SK-N-SH (cell line): ENCODE measurements around the gene PERM1. TPM values are rescaled to one million over a fixed set of nuclear protein-coding genes. Genes with fewer than 3 reads are reported as not detected.

Source experiments
- CTCF ChIA-PET: fragments of 300-600, 350-600 bp; formaldehyde crosslinking; extraction: SDS; loops from one replicate; lab custom pipeline; 2021; lab: Yijun Ruan, JAX
- POLR2A ChIA-PET: fragments of 350-600 bp; sonication (Branson Sonifier 250); formaldehyde crosslinking; extraction: SDS; loops from one replicate; lab custom pipeline; 2020; ENCODE audit warnings: antibody characterized with exemption, inconsistent platforms; lab: Yijun Ruan, JAX
- DNase-seq: peaks from one replicate; pipeline ENCODE4 v3.0.0; 2012
- H2AFZ ChIP-seq: fragments of 200-600 bp; sonication (generic); 2 replicates; pipeline ENCODE4 v1.8.1; 2016; ENCODE audit warnings: antibody characterized with exemption, mild to moderate bottlenecking, low read depth
- H3F3A ChIP-seq: fragments of 200-600 bp; sonication (generic); replicated peaks from 2 replicates; pipeline ENCODE3; 2016; ENCODE audit warnings: antibody characterized with exemption, mild to moderate bottlenecking; ENCODE audit not compliant: insufficient read depth
- H3K27ac ChIP-seq, 2 experiments: fragments of 200-500 bp in 1 of 2; fragments of 200-600 bp in 1 of 2; sonication (Bioruptor generic) in 1 of 2; sonication (generic), shearing (Covaris generic) in 1 of 2; 2 replicates each; pipeline versions ENCODE4 v1.5.1 to v1.6.1; 2014 to 2016; ENCODE audit warnings: low read depth in 2 of 2, inconsistent platforms in 1 of 2, low read length in 1 of 2, mild to moderate bottlenecking in 1 of 2, mixed read lengths in 1 of 2
- H3K27me3 ChIP-seq: fragments of 200-600 bp; sonication (generic), shearing (Covaris generic); 2 replicates; pipeline ENCODE4 v1.6.1; 2016; ENCODE audit warnings: mixed run types; ENCODE audit not compliant: insufficient read depth
- H3K36me3 ChIP-seq, 2 experiments: fragments of 200-500 bp in 1 of 2; fragments of 200-600 bp in 1 of 2; sonication (Bioruptor generic) in 1 of 2; sonication (generic) in 1 of 2; replicated peaks in 1 of 2; 2 replicates each; pipeline versions ENCODE3 to v1.5.1; 2014 to 2016; ENCODE audit warnings: low read length in 1 of 2, mild to moderate bottlenecking in 1 of 2; ENCODE audit not compliant: insufficient read depth in 2 of 2, control insufficient read depth in 1 of 2
- H3K4me1 ChIP-seq, 2 experiments: fragments of 200-500 bp in 1 of 2; fragments of 200-600 bp in 1 of 2; sonication (Bioruptor generic) in 1 of 2; sonication (generic), shearing (Covaris generic) in 1 of 2; 2 replicates each; pipeline versions ENCODE4 v1.5.1 to v1.6.1; 2014 to 2016; ENCODE audit warnings: low read depth in 1 of 2, low read length in 1 of 2, mixed run types in 1 of 2; ENCODE audit not compliant: insufficient read depth in 2 of 2, control insufficient read depth in 1 of 2
- H3K4me2 ChIP-seq: fragments of 200-600 bp; sonication (generic), shearing (Covaris generic); 2 replicates; pipeline ENCODE4 v1.6.1; 2017; ENCODE audit warnings: mixed run types
- H3K4me3 ChIP-seq, 2 experiments: fragments of 200-500 bp in 1 of 2; fragments of 200-600 bp in 1 of 2; sonication (Bioruptor generic) in 1 of 2; sonication (generic), shearing (Covaris generic) in 1 of 2; 2 replicates each; pipeline versions ENCODE4 v1.5.1 to v1.8.1; 2014 to 2016; ENCODE audit warnings: low read depth in 2 of 2, inconsistent platforms in 1 of 2, low read length in 1 of 2, mild to moderate bottlenecking in 1 of 2, mixed read lengths in 1 of 2, moderate library complexity in 1 of 2
- H3K79me2 ChIP-seq: fragments of 200-600 bp; sonication (generic); 2 replicates; pipeline ENCODE4 v1.8.1; 2017; ENCODE audit warnings: mild to moderate bottlenecking; ENCODE audit not compliant: insufficient read depth
- H3K9ac ChIP-seq: fragments of 200-600 bp; sonication (generic); 2 replicates; pipeline ENCODE4 v1.6.1; 2017; ENCODE audit warnings: mixed run types
- H3K9me2 ChIP-seq: fragments of 200-600 bp; sonication (generic); 2 replicates; pipeline ENCODE4 v1.6.1; 2017; ENCODE audit warnings: mixed run types
- H3K9me3 ChIP-seq: fragments of 200-600 bp; sonication (generic); 2 replicates; pipeline ENCODE4 v1.6.1; 2017; ENCODE audit warnings: mixed run types, mild to moderate bottlenecking, moderate library complexity
- H4K20me1 ChIP-seq: fragments of 200-600 bp; sonication (generic); 2 replicates; pipeline ENCODE4 v1.6.1; 2017; ENCODE audit warnings: mild to moderate bottlenecking, mixed run types; ENCODE audit not compliant: insufficient read depth
- CHD2 ChIP-seq: fragments of 150-350 bp; IDR thresholded peaks from 2 replicates; pipeline ENCODE4 v1.6.1; 2018; ENCODE audit warnings: low read length; ENCODE audit not compliant: partially characterized antibody
- CTCF ChIP-seq: fragments of 200-600 bp; sonication (generic); IDR thresholded peaks from 2 replicates; pipeline ENCODE4 v1.6.1; 2017; ENCODE audit warnings: antibody characterized with exemption, mild to moderate bottlenecking, moderate library complexity
- EZH2phosphoT487 ChIP-seq: fragments of 200-600 bp; sonication (generic); IDR thresholded peaks from 2 replicates; pipeline ENCODE4 v1.6.1; 2017; ENCODE audit warnings: low read depth, mixed run types, mild to moderate bottlenecking, antibody characterized with exemption, moderate library complexity, borderline replicate concordance
- MAX ChIP-seq: IDR thresholded peaks from 2 replicates; pipeline ENCODE4 v1.4.0; 2012; ENCODE audit warnings: low read depth
- REST ChIP-seq: IDR thresholded peaks from 2 replicates; pipeline ENCODE4 v1.6.1; 2012; ENCODE audit warnings: mild to moderate bottlenecking, low read depth, low read length, moderate library complexity
- RXRA ChIP-seq: IDR thresholded peaks from 2 replicates; pipeline ENCODE4 v1.4.0; 2012; ENCODE audit warnings: low read depth, mild to moderate bottlenecking, borderline replicate concordance
- TAF1 ChIP-seq: IDR thresholded peaks from 2 replicates; pipeline ENCODE4 v1.6.1; 2012; ENCODE audit warnings: low read depth, mild to moderate bottlenecking, low read length, moderate library complexity, borderline replicate concordance
- USF1 ChIP-seq: IDR thresholded peaks from 2 replicates; pipeline ENCODE4 v1.4.0; 2012; ENCODE audit warnings: low read depth, borderline replicate concordance
- USF2 ChIP-seq: fragments of 150-350 bp; IDR thresholded peaks from 2 replicates; pipeline ENCODE4 v1.6.1; 2017; ENCODE audit warnings: antibody characterized with exemption, low read length, low read depth, borderline replicate concordance
- ZBTB33 ChIP-seq: IDR thresholded peaks from 2 replicates; pipeline ENCODE4 v1.4.0; 2012; ENCODE audit warnings: low read depth, borderline replicate concordance
- WGBS: methylation state at CpG from one replicate; pipeline ENCODE4 v1.1.6; 2017; ENCODE audit warnings: low lambda C conversion rate; 5-methylcytosine and 5-hydroxymethylcytosine counted together
- polyA plus RNA-seq, 3 experiments: library from polyadenylated mRNA; depleted of rRNA; stranded (reverse); fragments of >200 nt; gene quantifications; 2 replicates each; pipeline ENCODE4 v1.2.3, GENCODE V29; 2012

PERM1 gene
- polyA plus RNA-seq, 1 of the 3 experiments (the other 2 are of a cell fraction) = 0.25 TPM

GRCh38 chr1:1000357-1001056, 18.6 kb upstream of the PERM1 start:
- Histone ChIP-seq H3K79me2 (no peaks in the 10 kb centered on the region), H3K9me3 (no peaks in the 10 kb centered on the region), H3K36me3 (no peaks in the 10 kb centered on the region), H4K20me1 (no peaks in the 10 kb centered on the region), H3K4me3 (peak overlapping the region; percentile 33 to 37; a peak in 3 of 4 replicates), H3K27ac (peak overlapping the region in 1 of 2 experiments; percentile 39; a peak in 2 of 4 replicates), H3F3A (no peaks in the 10 kb centered on the region), H3K9ac (peak overlapping the region; percentile 70; the same call in 1 of the 2 replicates), H3K4me2 (peak overlapping the region; percentile 78), H2AFZ (no peak overlapping the region), H3K4me1 (peaks cover 0 to 33% of the 10 kb centered on the region in 2 experiments; a peak in 1 of 4 replicates), H3K9me2 (no peaks in the 10 kb centered on the region), H3K27me3 (peaks cover 12% of the 10 kb centered on the region; the same call in 1 of the 2 replicates)
- no peak for TF ChIP-seq USF2
- TF ChIP-seq REST = no peak
- TF ChIP-seq EZH2phosphoT487 = no peak
- TF ChIP-seq RXRA = no peak
- TF ChIP-seq TAF1 = no peak
- no peak for TF ChIP-seq CTCF
- TF ChIP-seq USF1 = peak; percentile 43; the same call in 1 of the 2 replicates
- peak; percentile 67; the same call in 1 of the 2 replicates for TF ChIP-seq MAX
- TF ChIP-seq ZBTB33 = no peak
- TF ChIP-seq CHD2 = no peak
- ChIA-PET CTCF (interaction anchor here (0.8 to 13.2 kb wide), 14 partner anchors 10 to 291 kb away, joined by 3 to 246 read pairs (median 14); partner anchors contain the start of genes AGRN, ISG15 and PERM1), POLR2A (no interaction called here)
- 2% methylated on average over 7 of the region's 75 CpGs for WGBS
- DNase-seq = peak; percentile 91
